HG03442 (cell line): Measurements from ENCODE around the gene C4BPA.

Experiments
- ATAC-seq: cut with Tn5 transposase; IDR thresholded peaks from one replicate; pipeline ENCODE4 v1.9.1; 2021; ENCODE audit warnings: mild to moderate bottlenecking, moderate library complexity; ENCODE audit not compliant: unreplicated experiment

Gene C4BPA

GRCh38 chr1:207112616-207113296 is 8.7 kb downstream of the C4BPA start:
- no peak for ATAC-seq

- ATAC-seq = no peak
These were observed 11.2 kb downstream of the C4BPA start for GRCh38 chr1:207115269-207115668.

DNA sequence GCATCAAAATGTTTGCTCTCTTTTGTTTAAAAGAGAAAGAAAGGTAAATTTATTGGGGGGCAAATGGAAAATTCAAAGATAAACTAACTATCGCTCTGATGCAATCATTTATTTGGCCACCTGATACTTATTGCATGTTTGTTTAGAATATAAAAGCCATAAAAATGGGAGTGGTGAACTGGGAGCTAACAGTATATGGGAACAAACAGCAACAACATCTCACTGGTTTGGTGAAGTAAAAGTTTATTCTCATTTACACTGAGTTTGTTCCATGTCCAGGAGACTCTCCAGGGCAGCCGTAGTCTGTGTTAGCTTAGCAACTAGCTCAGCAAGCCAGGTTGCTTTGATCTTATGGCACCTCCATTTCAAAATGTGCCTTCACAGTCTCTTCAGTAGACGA is 20.4 kb downstream of the C4BPA start:
- ATAC-seq = no peak

DNA sequence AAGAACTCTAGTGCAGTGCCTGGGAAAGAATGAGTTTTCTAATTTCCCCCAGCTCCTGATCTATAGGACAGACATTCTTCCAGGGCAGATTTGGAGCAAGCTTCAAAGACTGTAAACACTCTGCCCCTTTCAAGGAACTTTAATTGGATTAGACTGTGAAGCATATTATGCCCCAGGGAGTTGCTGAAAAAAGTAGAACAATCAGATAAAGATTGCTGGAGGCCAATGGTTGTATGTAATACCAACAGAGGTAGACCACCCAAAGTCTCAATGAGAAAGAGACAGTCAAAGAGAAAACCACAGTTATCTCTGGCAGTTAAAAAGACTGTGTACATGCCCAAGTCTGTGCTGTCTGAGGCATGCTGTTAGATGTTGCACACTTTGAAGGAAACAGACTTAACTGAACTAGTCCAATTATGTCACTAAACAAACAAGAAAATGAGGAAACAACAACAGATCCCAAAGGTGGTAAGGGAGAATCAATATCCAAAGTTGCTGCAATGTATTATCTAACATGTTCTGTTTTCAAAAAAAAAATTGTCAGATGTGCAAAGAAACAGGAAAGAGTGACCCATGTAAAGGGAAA is 24.4 kb downstream of the C4BPA start:
- ATAC-seq = no peak

DNA sequence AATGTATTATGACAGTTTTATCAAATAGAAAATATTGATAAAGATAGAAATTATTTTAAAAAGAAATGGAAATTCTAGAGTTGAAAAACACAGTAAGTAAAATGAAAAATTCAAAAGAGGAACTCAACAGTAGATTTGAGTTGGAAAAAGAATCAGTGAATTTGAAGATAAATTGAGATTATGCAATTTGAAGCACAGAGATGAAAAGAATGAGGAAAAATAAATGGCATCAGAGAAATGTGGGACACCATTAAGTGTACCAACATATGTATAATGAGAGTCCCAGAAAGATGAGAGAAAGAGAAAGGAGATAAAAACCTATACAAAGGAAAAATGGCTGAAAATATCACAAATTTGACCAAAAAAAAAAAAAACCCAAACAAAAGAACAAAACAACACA is 25.0 kb downstream of the C4BPA start:
- no peak for ATAC-seq

- no peak for ATAC-seq
These were observed 26.4 kb downstream of the C4BPA start for GRCh38 chr1:207130252-207131036.

DNA sequence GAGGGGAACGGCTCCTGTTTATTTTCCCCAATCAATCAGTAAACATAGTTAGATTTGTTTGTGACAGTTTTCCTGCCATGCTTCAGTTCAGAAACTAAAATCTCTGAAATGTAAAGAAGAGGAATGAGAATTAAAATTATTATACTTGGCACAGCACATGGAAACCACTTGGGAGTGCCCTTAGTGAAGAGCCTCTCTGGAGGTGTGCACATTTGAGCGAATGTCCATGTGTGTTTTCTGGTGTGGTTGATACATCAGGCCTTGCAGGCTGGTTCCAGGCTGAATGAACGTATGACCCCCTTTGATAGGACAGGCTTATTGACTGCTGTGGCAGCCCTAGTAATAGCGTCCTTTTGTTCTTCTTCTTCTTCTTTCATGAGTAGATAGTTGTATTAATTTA is 27.1 kb downstream of the C4BPA start:
- no peak for ATAC-seq

GRCh38 chr1:207134581-207134980 is 30.5 kb downstream of the C4BPA start:
- no peak for ATAC-seq

DNA sequence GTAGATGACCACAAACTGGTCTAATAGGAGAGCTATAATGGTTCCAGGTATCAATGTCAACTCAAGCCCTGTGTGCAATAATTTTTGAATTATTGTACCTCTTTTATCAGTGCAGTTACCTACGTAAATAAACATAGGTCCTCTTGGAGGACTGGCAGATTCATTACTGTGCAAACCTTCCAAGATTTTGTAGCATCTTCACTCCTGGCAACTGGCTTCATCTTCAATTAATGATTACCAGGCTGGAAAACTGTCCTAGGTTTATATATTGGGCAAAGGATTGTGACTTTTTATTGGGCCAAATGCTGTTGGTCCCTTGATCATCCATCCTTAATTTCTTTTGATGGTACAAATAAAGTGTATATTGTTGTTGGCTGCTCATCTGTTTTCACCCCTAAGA is 35.6 kb downstream of the C4BPA start:
- no peak for ATAC-seq

- ATAC-seq = no peak
These were observed 36.5 kb downstream of the C4BPA start for GRCh38 chr1:207140536-207140935.

DNA sequence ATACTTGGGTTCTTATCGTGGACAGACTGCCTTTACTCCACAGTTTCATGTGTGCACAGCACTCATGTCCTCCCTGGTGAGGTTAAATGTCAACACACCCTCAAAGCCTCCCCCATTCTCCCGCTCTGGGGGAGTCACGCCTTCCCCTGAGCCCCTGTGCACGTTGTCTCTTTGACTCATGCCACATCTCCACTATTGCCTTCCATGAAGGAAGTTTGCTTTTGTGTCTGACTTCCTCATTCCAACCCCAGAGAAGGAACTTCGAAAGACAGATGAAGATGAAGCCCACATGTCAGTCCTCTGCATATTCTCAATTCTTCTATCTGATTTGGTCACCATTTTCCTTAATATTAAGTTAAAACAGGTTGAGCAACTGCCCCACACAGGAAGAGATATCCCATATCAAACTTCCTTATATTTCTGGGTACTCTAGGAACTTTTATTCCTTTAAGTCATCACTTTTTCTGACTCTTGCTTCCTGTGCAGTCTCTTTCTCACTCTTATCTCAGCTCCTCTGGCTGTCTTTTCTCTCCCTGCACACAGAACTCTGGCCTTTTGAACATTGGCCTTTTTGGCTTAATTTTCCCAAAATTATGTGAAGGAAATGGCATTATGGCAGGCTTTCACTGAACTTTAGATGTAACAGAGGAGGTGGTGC is 41.5 kb downstream of the C4BPA start:
- no peak for ATAC-seq

GRCh38 chr1:207151920-207152319 is 47.9 kb downstream of the C4BPA start:
- no peak for ATAC-seq

DNA sequence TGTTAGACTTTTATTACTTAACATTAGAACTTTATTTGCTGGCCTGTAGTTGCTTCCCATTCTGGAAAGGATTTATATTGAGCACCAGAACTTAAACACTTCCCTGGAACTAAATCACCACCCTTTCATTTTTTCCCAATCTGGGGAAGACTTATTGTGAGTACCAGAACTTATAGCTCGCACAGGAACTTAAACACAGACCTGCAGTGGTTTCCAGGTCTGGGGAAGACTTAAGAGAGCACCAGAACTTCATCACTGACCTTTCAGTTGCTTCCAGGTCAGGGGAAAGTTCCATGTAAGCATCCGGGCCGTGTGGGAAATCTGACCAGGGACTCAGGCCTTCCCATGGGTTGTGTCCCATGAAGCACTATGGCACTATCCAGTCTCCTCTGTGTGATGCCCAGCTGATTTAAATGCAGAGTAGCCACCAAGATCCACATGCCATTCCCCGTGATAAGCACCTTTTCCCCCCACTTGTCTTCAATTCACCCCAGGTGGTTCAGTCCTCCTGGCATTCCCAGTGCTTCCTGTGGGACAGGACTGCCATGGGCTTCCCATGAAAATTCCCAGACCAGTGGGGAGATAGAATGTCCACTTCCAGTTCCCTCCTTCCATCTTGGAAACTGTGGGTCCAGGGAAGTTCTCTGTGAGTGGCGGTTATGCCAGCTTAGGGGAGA is 48.9 kb downstream of the C4BPA start:
- no peak for ATAC-seq

DNA sequence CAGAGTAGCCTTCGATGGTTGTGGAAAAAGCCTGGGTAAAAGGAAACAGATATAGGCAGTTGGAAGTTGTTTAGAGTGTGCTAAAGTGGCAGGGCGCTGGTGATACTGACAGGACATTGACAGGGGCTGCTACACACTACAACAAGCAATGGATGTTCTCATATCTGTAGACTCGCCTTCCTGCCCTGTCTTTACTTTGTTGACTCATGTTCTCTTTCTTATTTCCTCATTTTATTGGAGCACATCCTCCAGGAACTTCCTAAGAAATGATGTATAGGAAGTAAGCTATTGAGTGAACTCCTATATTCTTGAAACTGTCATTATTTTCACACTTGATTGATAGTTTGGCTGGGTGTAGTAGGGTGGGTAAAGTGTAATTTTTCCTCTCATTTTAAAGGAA is 51.0 kb downstream of the C4BPA start:
- ATAC-seq = no peak

DNA sequence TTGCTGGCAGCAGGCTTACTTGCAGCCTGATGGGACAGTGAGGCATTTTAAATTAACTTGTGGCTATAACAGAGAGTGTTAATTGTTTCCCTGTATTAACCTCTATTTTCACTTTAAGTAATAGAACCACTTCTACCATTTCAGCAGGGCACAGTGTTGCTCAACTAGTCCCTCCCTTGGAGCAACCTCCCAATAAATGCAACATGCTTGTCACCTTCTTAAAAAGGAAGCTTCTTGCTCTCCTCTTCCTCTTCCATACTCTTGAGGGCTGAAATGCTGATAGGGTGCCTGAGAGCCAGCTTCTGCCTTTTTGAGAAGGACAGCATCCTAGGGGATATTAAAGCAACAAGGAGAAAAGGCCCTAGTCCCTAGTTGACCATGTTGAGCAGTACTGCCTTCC is 52.1 kb downstream of the C4BPA start:
- ATAC-seq = no peak

DNA sequence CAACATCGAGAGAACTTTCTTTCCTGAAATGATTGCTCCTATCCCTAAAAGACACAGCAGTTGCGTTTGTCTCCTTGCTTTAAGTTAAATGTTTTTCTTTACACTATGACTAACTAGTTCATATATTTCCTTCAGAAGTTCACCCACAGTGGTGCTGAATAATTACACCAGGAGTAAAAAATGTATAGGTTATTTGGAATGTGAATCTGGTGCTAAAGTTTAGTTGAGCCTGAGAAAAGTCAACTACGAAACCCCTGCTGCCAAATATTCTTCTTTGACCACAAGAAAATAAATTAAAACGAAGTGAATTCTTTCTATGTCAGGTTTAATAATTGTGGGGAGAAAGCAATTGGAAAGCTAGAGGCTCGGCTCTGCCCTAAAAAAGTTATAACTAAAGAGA is 52.8 kb downstream of the C4BPA start:
- no peak for ATAC-seq

GRCh38 chr1:207164086-207164485 is 60.1 kb downstream of the C4BPA start:
- no peak for ATAC-seq

DNA sequence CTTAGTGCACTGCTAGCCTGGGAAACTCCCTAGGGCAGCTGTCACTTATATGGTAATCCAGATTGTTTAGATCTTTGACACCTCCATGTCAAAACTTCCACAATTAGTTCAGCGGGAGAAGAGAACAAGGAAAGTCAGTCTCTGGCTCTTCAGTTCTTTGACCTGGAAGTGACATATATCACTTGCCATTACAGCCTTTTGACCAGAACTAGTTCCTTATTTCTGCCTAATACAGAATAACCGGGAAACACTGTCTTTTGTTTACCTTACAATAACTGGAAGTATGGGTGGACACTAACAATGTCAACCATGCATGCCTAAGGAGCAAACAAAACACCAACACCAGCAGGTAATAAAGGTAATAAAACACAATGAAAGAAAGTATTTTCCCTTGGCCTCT is 68.3 kb downstream of the C4BPA start:
- ATAC-seq = no peak

DNA sequence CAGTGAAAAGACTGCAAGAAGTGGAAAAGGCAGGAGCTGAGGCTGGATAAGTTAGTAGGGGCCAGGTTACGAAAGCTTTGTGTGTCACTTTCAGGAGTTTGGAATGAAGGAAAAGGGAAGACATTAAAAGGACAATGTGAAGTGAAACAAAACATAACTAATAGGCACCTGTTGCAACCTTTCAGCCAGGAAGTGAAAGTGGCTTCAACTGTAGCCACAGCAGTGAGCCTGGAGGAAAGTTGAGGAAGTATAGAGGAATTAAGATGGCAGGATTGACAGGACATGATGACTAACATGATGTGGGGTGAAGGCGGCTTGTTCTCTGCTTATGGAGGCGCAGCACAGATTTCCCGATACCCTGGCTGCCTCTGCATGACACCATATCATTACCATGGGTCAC is 68.9 kb downstream of the C4BPA start:
- ATAC-seq = no peak

DNA sequence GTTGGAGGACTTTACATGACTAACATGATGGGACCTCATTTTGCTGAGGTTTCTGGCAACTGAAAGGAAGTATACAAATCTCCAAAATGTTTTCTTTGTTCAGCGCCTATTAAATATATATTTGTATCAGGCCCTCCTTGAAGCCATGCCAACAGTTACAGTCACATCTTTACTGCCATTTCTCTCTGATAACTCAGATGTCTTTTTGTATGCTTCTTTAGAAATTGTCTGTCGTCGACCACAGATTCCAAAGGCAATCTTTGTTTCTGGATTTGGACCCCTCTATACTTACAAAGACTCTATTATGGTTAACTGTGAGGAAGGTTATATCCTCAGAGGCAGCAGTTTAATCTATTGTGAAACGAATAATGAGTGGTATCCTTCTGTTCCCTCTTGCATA is 69.4 kb downstream of the C4BPA start:
- ATAC-seq = no peak

GRCh38 chr1:207174913-207175312 is 70.9 kb downstream of the C4BPA start:
- ATAC-seq = no peak
